HEK293 (cell line): ENCODE results near the gene ADGRG7.

Experiments
- CTCF ChIP-seq: fragments of 450-650 bp; formaldehyde crosslinking; IDR thresholded peaks from 2 replicates; pipeline ENCODE4 v1.5.1; 2016; ENCODE audit warnings: missing biosample characterization, missing genetic modification characterization
- PRDM1 ChIP-seq: fragments of 450-650 bp; formaldehyde crosslinking; IDR thresholded peaks from 2 replicates; pipeline ENCODE4; 2016; ENCODE audit warnings: missing biosample characterization, missing genetic modification characterization
- WT1 ChIP-seq: fragments of 450-650 bp; formaldehyde crosslinking; IDR thresholded peaks from 2 replicates; pipeline ENCODE4 v1.5.1; 2016; ENCODE audit warnings: missing biosample characterization, missing genetic modification characterization
- YY1 ChIP-seq: fragments of 450-650 bp; formaldehyde crosslinking; IDR thresholded peaks from 2 replicates; pipeline ENCODE4 v1.5.1; 2018; ENCODE audit warnings: missing biosample characterization, missing genetic modification characterization
- ZBTB1 ChIP-seq: fragments of 450-650 bp; formaldehyde crosslinking; IDR thresholded peaks from 2 replicates; pipeline ENCODE4 v1.5.1; 2016; ENCODE audit warnings: missing biosample characterization, missing genetic modification characterization
- ZNF416 ChIP-seq: fragments of 450-650 bp; formaldehyde crosslinking; IDR thresholded peaks from 2 replicates; pipeline ENCODE4 v1.5.1; 2016; ENCODE audit warnings: missing biosample characterization, missing genetic modification characterization
- ZNF548 ChIP-seq: fragments of 450-650 bp; formaldehyde crosslinking; IDR thresholded peaks from 2 replicates; pipeline ENCODE4 v1.5.1; 2016; ENCODE audit warnings: missing biosample characterization, missing genetic modification characterization

- no peak for TF ChIP-seq CTCF (tag by site-specific recombination)
- TF ChIP-seq YY1 (tag by site-specific recombination): no peak
- no peak for TF ChIP-seq PRDM1 (tag by site-specific recombination)
- TF ChIP-seq ZNF416 (tag by site-specific recombination): no peak
- TF ChIP-seq WT1 (tag by site-specific recombination): no peak
- TF ChIP-seq ZBTB1 (tag by site-specific recombination): no peak
- no peak for TF ChIP-seq ZNF548
Observed at GRCh38 chr3:100584101-100584660, 25.2 kb upstream of the ADGRG7 start.
